Non-pigmented ciliary epithelial cell (primary cell): ENCODE measurements around the gene DIP2A.

Experiments used
- DNase-seq: peaks from one replicate; pipeline ENCODE4 v3.0.0-alpha.2; 2010; ENCODE audit warnings: low read depth

Gene DIP2A

DNA sequence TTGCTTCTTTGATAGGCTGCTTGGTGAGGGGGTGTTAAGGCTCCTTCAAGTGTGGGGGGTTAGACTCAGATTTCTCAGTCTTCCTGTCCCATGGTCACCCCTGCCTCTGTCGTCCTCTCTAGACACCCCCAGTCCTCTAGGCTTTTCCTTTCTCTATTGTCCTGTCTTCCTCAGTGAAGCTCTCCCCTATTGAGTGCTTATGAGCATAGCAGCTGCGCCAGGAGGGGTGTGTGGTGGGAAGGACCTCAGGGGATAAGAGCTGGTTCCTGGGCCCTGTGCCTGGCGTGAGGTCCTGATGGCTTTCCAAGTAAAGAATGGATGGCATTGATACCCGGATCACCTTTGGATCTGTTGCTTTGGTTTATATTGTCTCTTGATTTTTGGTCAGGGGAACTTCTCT, 69.1 kb downstream of the DIP2A start:
- DNase-seq: no peak

DNA sequence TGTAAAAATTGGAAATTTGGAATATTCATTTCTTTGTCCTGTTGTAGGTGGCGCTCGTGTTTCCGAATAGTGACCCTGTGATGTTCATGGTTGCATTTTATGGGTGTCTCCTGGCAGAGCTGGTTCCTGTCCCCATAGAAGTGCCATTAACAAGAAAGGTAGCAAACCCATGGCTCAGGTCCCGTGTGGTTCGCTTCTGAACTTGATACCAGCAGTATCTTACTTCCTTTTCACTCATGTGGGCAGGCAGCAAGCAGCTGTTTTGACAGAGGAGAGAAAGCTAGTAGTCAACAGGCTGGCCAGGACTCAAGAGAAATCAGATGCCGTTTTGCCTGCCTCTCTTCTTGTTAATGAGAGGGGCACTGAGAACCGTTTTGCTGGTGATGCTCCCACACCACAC, 73.4 kb downstream of the DIP2A start:
- DNase-seq: no peak

DNA sequence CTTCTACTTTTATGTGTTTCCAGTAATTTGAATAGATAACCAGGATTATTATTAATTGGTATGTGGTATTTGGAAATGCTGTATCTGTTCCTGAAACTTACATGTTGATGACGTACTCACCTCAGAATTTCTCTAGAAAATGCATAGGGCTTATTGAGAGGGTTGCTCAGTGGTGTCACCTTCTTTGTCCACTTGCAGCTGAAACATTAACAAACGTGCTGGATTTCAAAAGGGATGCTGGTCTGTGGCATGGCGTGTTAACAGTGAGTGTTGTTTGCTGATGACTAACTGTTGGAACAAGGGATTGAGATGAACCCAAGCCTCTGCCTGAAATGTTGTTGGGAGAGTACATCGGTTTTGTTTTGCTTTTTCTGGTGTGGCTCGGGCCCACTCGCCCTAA, 78.3 kb downstream of the DIP2A start:
- no peak for DNase-seq

DNA sequence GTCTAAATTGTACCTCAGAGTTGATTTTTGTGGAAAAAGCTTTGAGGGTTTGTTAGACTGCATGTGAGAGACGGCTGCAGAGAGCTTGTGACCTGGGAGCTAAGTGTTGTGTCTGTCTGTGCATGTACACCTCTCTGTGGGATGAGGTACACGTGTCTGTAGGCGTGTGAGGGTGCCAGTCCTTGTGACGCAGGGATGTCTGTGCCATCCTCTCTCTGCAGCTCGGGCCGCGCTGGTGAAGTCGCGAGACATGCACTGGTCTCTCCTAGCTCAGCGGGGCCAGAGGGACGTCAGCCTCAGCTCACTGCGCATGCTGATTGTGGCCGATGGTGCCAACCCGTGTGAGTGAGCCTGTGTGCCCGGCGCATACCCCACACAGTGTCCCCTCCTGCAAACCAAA, 79.6 kb downstream of the DIP2A start:
- no peak for DNase-seq

DNA sequence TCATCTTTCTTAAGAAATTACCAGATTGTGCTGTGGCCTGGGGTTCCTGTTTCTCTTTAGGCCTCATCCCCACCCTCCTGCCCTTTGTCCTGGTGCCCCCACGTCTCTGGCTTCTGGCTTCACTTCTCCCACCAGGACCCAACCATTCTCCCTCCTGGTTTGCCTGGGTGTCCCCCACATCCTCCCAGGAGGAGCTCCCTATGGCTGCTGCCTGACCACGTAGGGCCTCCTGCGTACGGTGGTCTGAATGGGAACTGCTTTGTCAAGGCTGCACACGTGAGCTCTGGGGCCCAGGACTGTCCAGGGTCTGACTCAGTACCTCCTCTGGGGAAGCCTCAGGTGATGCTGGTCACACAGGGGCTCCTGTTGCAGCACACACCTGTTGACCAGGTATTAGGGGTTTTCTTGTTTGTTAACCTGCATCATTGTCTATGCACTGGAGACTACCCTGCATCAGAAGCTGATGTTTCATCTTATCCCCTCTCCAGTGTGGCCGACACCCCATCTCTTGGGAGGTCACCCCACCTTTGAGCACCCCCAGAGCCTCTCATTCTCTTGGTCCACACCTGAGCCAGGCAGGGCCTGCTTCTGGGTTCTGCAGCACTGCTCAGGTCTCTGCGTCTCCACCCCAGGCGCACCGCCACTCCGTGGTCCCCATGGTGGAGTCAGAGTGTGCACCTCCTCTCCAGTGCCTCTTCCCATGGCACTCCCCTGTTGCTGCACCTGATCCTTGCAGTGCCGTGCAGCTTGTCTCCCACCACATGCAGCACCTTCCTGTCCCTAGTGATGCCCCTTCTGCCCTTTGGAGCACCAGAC, 80.4 kb downstream of the DIP2A start:
- no peak for DNase-seq

DNA sequence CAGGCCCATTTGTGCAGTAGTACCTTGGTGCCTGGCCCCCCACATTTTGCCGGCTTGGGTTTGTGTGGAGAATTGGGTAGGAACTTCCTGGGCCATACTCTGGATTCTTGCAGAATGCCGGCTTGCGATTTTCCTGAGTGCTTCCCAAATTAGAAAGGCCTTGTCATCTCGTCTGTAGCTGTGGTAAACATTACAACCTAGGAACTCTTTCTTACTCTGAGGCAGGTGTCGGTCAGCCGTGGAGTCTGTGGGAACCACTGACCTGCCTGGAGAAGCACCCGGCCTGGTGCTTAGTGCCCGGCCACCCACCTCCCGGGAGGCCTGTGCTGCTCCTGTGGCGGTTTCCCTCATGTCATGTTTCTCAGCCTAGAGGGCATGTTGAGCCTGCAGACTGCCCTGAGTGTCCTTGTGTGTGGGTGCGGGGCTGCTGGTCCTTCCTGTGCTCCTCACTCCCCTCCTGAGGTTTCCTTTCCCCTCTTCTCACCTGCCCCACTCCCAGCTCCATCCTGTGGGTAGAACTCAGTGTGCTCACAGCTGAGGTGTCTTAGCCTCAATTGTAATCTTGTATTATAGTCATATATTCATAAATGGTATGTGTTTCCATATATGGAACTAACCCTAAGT, 81.5 kb downstream of the DIP2A start:
- no peak for DNase-seq

DNA sequence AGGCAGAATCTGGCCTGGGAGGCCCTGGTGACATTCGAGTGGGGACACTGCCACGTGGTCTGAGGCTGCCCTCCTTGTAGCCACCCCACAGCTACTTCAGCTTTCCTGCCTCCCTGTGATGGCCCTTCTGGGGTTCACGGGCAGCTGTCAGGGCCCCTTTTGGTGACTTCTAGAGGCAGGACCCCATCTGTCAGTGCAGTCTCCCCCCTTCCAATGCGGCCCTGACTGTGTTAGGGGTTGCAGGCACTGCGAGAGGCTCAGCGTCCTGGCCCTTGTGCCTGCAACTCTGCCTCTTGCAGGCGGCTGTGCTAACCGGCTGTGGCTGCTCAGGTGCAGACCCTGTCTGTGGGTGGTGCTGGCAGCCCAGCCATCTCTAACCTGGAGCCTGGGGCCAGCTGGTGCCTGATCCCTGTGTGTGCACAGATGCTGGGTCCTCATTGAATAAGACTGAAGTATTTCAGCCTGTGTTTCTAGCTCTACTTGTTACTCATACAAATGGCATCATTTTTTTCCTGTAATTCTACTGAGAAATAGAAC, 84.0 kb downstream of the DIP2A start:
- DNase-seq: no peak

DNA sequence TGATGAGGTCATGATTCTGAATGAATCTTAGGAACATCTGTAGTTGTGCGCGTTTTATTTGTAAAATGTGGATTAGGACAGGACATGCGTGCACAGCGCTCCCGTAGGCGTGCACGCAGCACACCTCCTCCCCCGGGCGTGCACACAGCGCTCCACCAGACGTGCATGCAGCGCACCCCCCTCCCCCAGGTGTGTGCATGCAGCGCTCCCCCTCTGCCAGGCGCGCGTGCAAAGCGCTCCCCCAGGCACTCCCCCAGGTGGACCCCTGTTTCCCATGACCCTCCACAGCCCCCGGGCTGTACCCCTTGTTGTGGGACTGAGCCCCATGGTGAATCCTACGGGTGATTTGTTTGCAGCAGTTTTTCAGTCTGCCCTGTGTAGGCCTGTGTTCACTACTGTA, 84.6 kb downstream of the DIP2A start:
- no peak for DNase-seq

DNA sequence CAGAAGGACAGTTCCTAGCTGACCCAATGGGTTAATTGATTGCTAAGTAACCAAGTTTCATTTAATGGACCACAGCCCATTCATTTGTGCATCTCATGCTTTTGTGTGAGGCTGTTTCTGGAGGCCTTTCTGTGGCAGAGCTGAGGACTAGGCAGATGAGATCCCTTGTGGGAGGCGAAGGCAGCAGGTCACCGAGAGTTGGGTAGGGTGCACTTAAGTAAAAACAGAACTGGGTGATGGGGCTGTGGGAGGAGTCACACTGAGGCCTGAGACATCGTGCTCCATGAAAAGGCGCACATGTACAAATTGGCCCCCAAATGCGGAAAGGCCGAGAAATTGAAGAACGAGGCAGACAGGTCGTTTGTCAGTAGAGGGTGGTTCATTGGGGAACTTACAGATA, 85.3 kb downstream of the DIP2A start:
- DNase-seq: no peak

DNA sequence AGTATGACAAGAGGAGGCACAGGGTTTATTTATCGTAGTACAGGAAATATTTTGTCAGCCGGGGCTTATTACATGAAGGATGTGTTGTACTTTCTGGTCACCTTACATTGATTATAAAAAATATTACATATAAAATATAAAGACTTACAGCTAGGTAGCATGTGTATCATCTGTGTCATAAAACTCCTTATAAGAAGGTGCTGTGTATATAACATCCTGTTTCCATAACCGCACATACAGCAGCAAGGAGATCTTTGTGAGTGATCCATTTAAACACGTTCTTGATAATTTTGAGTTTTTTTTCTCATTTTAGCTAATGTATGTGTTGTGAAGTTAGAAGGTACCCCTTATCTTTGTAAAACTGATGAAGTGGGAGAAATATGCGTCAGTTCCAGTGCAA, 86.1 kb downstream of the DIP2A start:
- no peak for DNase-seq

DNA sequence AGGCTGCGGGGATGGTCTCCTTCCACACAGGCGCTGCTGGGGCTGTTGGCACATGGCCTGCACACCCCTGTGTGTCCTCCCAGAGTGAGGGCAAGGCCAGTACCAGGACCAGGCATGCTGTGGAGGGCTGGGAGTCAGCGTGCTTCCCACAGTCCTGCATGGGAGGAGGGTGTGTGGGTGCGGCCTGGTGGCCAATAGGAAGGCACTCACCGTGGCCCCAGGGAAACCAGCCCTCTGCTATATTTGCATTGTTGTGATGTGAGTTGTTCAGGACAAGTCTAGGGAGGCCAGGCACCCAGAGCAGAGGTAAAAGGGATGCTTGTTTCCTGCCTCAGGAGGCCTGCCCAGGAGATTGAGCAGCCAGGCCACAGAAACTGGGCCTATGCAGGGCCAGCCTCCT, 86.7 kb downstream of the DIP2A start:
- no peak for DNase-seq

DNA sequence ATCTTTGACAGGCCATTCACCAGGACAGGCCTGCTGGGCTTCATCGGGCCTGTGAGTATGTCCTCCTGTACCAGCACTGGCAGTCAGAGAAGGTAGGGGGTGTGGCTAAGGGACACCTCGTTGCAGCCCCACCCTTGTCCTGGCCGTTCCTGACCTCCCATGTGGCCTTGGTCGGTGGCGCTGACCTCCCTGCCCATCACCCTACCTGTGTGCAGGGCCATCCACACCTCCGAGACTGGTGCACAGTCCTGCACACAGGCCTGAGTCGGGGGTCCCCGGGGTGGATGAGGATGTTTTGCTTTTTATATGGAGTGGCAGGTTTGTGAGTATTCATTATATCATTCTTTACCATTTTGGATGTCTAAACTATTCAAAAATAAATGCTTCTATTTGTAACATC, 87.2 kb downstream of the DIP2A start:
- no peak for DNase-seq

DNA sequence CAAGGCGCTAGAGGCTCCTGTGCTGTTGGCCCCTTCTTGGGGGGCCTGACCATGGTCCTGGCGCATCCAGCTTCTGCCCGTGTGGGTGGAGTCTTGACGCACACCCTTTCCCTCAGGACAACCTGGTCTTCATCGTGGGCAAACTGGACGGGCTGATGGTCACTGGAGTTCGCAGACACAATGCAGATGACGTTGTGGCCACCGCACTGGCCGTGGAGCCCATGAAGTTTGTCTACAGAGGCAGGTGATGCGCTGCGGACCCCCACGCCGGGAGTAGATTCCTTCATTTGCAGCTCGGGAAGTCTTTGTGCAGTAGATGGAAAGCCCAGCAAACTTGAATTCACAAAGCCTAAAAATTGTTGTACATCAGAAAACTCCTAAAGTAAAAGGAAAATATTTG, 88.1 kb downstream of the DIP2A start:
- DNase-seq: no peak

DNA sequence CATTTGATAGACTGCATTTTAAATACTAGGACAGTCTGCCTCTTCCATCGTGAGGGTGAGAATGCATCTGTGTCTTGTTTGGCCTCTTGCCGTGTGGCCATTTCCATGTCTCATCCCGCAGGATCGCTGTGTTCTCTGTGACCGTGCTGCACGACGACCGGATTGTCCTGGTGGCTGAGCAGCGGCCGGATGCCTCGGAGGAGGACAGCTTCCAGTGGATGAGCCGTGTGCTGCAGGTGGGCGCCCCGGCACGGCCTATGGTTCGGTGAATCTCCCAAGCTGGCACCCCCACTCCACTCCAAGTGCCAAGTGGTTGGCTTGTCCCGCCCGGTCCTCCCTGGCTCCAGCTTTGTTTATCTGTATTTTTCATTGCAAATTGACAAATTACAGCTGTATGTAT, 91.0 kb downstream of the DIP2A start:
- DNase-seq: no peak

DNA sequence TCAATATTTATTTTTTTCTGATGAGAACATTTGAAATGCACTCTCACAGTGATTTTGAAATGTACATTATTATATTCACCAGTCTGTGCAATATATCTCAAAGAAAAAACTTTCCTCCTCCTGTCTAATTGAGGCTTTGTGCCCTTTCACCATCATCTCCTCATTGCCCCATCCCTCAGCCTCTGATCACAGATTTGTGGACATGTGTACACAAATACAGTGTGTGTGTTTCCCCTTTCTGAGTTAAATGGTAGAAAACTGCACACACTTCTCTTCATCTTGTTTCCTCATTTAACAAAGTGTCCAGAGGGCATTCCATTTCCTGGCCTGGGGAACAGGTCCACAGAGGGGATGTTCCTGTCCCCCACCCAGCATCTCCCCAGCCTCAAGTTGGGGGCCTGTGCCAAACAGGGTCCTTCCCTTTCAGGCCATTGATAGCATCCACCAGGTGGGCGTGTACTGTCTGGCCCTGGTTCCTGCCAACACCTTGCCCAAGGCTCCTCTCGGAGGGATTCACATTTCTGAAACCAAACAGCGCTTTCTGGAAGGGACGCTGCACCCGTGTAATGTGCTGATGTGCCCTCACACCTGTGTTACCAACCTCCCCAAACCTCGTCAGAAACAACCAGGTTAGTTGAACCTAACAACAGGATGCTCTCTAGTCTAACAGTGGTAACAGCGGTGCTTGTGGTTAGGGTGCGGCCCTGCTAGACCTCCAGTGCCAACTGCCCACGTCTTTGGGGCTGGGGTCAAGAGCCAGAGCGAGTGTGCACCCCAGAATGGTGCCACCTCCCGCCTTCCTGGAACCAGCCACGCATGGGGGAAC, 91.6 kb downstream of the DIP2A start:
- DNase-seq: no peak

DNA sequence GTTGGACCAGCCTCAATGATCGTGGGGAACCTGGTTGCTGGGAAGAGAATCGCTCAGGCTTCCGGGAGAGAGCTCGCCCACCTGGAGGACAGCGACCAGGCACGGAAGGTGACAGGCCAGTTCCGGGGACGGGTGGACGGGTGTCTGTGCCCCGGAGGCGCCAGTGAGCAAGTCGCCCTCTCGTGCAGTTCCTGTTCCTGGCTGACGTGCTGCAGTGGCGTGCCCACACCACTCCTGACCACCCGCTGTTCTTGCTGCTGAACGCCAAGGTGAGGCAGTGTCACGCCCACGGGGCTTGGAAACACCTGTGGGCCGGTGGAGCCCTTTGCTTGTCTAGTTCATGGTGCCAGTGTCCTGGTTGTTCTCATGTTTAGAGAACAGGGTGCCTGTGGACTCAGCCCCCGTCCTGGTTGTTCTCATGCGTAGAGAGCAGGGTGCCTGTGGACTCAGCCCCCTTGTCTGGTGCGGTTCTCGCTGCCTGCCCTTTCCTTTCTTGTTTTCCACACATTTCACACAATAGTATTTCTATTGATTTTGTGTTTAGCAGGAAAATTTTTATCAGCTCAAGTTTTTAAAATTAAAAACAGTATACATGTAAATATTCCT, 93.0 kb downstream of the DIP2A start:
- no peak for DNase-seq

DNA sequence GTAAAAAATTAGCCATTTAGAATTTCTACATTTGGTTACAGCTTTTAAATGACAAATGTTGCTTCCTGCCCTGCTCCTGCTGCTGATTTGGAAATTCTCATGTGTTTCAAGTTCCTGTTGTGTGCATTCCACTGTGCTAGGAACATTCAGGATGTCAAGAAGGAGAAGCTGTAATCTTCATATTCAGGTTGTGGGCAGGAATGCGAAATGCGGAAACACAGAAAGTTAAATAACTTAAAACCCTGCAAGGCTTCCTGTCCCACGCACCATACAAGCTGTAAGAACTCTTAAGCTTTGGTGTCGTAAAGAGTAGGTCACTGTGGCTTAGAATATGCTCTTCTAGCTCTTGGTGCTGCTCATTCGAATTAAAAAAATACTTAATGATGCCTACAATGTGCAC, 93.6 kb downstream of the DIP2A start:
- no peak for DNase-seq

DNA sequence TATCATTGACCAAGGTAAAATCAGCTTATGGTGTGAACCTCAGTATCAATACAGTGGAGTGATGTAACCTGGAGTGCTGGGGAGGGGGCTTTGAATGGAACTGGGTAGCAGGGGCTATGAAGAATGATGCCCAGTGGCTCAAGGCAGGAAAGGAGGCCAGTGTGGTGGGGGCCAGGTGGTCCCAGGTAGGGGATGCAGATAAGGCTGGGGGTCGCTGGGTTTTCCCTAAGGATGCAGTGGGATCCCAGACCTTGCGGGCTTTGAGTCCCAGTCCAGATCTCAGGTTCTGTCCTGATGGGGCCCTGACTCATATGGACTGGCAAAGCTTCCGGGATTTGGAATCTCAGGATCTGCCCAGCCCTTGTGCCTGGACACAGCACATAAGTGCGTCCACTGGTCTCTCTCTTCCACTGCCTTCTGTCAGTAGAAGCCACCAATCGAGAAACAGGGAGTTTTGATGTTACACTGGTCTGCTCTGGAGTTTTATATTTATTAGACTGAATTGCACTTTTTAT, 94.2 kb downstream of the DIP2A start:
- DNase-seq: no peak

DNA sequence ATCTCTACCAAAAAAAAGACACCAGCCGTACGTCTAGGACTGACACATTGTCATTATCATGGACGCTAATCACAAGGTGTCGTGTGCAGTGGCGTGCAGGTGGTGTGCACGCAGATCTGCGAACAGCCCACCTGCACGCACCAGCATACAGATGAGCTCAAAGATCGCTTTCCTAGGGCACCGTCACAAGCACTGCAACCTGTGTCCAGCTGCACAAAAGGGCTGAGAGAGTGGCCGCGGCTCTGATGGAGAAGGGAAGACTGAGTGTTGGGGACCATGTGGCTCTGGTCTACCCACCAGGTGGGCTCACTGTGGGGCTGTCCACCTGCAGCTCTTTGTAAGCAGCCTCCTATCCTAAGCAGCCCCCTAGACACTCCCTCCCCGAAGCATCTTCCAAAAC, 95.3 kb downstream of the DIP2A start:
- DNase-seq: no peak

DNA sequence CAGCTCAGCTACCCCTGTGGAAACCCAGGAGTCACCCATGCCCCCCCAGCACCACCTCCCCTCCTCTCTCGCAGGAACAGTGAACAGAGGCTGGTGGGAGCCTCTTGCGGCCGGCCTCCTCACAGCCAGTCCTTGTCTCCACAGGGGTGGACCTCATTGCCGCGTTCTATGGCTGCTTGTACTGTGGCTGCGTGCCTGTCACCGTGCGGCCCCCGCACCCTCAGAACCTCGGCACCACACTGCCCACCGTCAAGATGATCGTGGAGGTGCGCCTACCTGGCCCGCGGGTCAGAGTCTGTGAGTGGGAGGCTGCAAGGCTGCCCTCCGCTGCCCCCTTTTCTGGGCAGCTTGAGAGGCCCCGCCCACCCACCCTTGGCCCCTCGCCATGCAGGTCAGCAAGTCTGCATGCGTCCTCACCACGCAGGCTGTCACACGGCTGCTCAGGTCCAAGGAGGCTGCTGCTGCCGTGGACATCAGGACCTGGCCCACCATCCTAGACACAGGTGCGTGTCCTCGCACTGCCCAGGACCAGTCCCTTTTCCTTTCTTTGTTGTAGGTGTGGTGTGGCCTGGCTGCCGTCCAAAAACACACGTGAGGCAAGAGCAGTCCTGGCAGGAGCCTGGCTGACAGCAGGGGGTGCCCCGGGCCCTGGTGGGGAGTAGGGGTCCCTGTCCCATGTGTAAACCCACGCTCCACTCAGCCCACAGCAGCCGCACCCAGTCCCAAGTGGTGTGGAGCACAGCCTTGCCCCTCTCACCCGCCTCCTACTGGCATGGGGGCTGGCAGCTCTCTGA, 95.9 kb downstream of the DIP2A start:
- no peak for DNase-seq

DNA sequence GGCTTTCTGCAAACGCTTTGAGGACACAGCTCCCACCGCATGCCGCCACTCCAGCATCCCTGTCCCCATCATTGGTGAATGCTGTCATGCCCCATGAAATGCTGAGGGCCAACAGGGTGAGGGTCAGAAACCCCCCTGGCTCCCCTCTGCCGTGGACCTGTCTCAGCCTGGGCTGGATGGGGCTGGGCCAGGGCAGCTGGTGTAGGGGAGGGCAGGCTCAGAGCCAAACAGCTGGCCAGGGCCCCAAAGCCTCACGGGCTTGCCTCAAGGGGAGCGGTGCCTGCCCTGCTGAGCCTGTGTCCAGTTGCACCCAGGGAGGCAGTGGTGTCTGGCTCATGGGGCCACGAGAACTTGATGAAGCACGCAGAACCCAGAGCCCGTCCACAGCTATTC, 96.5 kb downstream of the DIP2A start:
- no peak for DNase-seq
